GM21619 (cell line): ENCODE measurements around the gene ADRB1.

ENCODE experiments used
- ATAC-seq: cut with Tn5 transposase; IDR thresholded peaks from one replicate; pipeline ENCODE4 v1.9.1; 2021; ENCODE audit not compliant: unreplicated experiment

ADRB1 gene

DNA sequence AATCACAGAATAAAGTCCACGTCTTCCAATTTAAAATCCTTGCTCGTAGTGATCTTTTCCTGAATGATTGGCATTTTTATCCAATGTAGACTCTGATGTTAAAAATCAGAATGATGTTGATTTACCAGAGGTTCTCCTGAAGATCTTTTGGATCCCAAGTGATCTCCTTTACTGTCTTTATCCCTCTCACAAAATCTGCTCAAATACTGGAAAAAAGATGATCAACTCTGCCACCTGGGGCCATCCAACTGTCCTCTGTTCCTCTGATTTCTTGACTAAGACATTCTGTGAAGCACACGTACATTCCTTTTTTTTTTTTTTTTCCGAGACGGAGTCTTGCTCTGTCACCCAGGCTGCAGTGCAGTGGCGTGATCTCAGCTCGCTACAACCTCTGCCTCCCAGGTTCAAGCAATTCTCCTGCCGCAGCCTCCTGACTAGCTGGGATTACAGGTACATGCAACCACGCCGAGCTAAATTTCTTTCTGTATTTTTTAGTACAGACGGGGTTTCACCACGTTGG is 18.0 kb upstream of the ADRB1 start:
- no peak for ATAC-seq

DNA sequence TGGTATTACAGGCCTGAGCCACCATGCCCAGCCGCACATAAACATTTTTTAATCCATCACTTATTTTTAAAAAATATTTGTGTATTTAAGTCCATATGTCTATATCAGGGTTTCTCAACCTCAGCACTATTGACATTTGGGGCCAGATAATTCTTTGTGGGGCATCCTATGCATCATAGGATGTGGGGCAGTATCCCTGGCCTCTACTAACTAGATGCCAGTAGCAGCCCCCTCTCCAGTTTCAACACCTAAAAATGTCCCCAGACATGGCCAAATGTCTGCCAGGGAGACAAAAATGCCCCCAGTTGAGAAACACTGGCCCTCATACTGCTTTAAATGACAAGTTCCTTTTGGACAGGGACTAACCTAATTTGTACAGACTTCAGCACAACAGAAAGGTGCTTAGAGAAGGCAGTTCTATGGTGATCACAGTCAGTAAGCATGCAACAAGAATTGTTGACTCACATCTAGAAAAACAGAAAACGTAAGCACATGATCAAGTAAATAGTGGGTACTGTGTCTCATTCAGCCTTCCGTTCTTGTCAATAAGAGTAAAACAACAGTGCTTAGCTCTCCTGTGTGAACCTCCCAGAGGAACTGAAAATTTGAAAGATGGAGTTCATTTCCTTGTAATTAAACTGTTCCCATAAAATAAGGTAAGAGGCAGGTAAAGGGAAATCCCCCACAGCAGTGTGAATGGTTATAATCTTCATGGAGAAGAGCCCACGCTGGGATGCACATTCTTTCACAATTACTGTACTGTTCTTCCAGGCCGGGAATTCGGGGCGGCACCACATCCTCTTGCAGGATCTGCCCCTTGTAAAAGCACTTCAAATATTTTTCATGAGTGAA is 17.3 kb upstream of the ADRB1 start:
- no peak for ATAC-seq

- no peak for ATAC-seq
These were observed 16.6 kb upstream of the ADRB1 start for GRCh38 chr10:114027041-114027394.

DNA sequence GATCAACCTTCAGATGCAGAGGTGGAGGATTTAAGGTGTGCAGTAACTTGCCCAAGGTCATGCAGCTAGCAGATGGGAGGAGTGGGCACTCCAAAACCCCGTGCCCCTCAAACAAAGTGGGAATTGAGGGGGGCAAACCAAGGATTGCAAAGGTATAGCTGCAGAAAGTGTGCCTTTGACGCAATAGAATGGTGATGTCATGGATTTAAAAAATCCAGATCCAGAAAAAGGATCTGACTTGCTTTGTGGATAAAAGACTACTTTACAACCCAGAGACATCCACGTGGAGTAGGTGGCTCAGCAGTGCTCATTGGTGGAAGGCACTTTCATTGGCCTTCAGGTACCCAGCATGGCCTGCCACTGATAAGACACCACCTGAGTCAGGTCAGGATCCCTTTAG is 15.7 kb upstream of the ADRB1 start:
- no peak for ATAC-seq

GRCh38 chr10:114028425-114028824 is 15.2 kb upstream of the ADRB1 start:
- ATAC-seq = no peak

DNA sequence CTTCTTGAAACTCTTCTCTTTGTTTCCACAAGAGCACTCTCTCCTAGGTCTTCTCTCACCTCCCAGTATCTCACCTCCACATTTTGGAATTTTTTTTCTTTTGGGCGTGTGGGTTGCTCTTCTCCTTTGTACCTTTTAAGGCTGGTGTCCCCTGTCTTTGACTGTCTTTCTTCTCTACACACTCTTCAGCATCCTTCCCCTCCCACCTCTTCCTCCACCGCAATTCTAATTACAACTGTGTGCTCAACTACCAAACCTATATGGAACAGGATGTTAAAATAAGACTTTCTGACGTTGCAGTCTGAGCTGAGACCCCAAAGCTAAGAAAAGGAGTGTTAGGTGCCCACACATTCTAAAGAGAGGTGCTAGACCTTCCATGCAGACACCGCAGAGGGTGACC is 14.0 kb upstream of the ADRB1 start:
- no peak for ATAC-seq

DNA sequence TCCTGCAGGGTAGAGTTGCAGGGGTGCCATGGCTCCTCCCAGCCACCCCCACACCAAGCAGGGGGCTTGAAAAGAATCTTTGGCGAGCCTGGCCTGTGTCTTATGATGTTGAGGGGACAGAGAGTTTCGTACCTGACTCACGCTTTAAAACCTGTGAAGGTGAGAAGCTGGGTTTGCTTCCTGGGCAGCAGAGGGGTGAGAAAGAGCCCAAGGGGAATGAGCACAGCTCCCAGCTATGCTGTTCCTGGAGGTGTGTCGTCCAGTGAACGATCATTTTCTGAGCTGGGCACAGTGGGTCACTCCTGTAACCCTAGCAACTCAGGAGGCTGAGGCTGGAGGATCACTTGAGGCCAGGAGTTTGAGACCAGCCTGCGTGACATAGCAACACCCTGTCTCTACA is 13.5 kb upstream of the ADRB1 start:
- no peak for ATAC-seq

DNA sequence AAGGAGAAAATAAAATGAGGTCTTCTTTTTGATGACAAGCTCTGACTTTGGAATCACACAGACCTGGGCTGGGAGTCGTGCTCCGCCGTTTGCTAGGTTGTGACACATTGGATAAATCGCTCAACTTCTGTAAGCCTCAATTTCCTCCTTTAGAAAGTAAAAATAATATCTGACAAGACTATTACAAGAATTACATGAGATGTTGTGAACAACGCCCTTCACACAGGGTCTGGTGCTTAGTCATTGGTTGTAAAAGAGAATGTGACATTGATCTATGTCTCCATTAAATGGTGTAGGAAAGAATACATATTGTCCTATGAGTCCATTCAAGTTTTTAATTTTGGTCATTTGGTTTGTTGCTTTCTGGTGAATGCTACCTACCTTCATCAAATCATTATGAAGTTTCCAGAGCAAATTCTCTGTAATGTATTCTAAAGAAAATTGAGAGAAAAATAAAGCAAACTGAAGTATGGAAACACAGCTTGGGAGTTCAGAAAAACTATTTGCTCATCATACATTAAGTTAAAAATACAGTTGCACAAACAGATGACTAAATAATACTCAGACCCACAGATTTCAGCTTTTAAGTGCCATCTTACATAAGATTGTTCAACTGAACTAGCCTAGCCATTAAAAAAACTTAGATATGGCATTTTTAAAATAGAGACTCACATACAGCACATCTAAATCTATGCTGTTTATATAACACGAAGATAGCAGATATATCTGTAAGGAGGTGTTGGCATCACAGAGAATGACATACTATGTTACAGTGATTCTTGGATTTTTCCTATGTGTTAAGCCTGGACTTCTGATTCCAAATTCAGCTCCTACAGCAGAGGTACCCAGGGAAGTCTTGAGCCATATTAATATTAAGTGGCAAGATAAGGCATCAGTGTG is 12.3 kb upstream of the ADRB1 start:
- ATAC-seq = no peak

DNA sequence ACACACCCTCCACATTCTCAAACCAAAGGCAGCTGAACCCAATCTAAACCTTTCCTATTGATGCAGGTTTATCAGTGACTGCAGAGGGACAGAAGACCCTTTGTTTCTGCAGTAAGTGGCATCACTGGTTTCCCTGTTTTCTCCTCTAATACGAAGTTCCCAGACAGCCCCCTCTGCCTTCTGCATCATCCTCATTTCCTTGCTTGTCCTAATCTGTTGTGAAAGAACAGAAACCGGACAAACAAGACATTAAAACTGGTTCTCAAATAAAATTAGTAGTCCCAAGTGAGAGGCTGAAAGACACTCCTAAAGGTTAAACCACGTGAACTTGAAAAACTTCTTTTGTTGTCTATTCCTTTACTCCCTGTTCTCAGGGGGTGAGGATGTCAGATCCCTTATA is 10.1 kb upstream of the ADRB1 start:
- ATAC-seq = no peak

DNA sequence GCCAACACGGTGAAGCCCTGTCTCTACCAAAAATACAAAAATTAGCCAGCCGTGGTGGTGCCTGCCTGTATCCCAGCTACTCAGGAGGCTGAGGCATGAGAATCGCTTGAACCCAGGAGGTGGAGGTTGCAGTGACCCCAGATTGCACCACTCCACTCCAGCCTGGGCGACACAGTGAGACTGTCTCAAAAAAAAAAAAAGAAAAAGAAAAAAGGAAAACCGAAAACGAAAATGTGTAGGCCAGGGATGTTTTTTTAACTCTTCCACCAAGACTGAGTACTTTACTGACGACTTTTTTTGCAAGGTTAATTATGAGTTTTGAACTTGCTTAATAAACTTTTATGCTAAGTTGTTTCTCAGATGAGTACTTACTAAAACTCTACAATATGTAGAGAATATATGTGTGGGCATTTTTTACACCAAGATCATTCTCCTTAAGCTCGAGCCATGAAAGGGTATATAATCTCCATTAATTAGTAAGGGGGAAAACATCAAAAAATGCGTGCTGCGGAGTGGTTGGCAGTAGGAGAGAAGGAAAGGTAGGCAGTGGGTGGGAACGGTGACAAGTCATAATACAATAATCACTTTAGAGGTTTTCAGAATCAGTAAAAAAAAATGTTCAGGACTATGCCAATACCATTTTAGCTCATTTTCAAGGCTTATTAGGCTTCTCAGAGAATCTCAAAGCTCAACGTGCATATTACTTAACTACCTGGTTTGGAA is 8.6 kb upstream of the ADRB1 start:
- no peak for ATAC-seq

DNA sequence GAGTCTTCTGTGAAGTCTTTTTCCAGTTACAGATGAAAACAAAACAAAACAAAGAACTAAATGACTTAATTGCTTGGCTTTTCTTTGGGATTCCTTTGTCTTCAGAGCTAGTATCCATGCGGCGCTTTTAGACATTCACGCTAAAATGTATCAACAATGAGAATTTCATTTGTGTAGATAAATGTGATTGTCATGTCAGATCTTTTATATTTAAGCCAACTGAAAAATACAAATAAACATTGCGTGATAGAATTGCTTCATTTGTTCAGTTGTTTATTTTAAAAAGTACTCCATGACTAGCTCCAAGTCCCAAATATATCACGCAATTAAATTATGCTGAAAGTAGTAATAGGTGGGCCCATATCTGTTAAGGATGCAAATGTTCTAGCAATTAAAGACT is 7.9 kb upstream of the ADRB1 start:
- no peak for ATAC-seq

- no peak for ATAC-seq
These were observed 4.8 kb upstream of the ADRB1 start for GRCh38 chr10:114038819-114039218.

- ATAC-seq = no peak
These were observed 2.5 kb upstream of the ADRB1 start for GRCh38 chr10:114041166-114041565.

GRCh38 chr10:114042895-114043531 is 653 bp upstream of the ADRB1 start:
- ATAC-seq = no peak

DNA sequence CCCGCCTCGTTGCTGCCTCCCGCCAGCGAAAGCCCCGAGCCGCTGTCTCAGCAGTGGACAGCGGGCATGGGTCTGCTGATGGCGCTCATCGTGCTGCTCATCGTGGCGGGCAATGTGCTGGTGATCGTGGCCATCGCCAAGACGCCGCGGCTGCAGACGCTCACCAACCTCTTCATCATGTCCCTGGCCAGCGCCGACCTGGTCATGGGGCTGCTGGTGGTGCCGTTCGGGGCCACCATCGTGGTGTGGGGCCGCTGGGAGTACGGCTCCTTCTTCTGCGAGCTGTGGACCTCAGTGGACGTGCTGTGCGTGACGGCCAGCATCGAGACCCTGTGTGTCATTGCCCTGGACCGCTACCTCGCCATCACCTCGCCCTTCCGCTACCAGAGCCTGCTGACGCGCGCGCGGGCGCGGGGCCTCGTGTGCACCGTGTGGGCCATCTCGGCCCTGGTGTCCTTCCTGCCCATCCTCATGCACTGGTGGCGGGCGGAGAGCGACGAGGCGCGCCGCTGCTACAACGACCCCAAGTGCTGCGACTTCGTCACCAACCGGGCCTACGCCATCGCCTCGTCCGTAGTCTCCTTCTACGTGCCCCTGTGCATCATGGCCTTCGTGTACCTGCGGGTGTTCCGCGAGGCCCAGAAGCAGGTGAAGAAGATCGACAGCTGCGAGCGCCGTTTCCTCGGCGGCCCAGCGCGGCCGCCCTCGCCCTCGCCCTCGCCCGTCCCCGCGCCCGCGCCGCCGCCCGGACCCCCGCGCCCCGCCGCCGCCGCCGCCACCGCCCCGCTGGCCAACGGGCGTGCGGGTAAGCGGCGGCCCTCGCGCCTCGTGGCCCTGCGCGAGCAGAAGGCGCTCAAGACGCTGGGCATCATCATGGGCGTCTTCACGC is 825 bp downstream of the ADRB1 start:
- ATAC-seq = no peak

GRCh38 chr10:114045136-114046086 is 1.7 kb downstream of the ADRB1 start:
- no peak for ATAC-seq

GRCh38 chr10:114046087-114046458 is 2.4 kb downstream of the ADRB1 start:
- ATAC-seq = no peak

- ATAC-seq = no peak
These were observed 4.8 kb downstream of the ADRB1 start for GRCh38 chr10:114048472-114048871.

DNA sequence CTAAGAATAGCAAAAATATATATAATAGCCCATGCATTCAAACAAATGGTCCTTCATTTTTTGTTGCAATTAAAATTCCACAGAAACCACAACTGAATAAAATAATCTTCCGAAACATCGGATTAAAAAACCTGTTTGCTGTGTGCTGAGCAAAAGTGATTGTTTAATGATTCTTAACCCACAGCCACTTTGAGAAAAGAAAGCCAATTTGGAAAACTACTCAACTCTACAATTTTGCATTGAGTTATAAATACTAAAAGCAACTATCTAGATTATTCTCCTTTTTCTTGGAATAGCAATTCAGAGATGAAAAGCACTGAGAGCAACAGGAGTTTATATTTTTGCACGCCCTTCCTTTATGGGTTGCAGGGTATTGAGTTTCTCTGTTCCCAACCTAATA is 8.0 kb downstream of the ADRB1 start:
- no peak for ATAC-seq
